ENCODE data around the gene THOC6.

Gene THOC6

GRCh38 chr16:2991566-2992261, 32.1 kb upstream of the THOC6 start:
- DNase-seq (ENCODE audit: low read depth), result no peak

- DNase-seq (ENCODE audit: low read depth), result no peak
These were observed 31.3 kb upstream of the THOC6 start for GRCh38 chr16:2992383-2993081.

- DNase-seq (ENCODE audit: low read depth), result no peak
These were observed 27.5 kb upstream of the THOC6 start for GRCh38 chr16:2996298-2996697.

- no peak for DNase-seq (ENCODE audit: low read depth)
These were observed 23.9 kb upstream of the THOC6 start for GRCh38 chr16:2999929-3000328.

GRCh38 chr16:3000540-3000939, 23.3 kb upstream of the THOC6 start:
- DNase-seq (ENCODE audit: low read depth), result no peak

GRCh38 chr16:3001316-3001715, 22.5 kb upstream of the THOC6 start:
- DNase-seq (ENCODE audit: low read depth), result no peak

GRCh38 chr16:3003582-3004270, 20.1 kb upstream of the THOC6 start:
- peak; percentile 97 for DNase-seq (ENCODE audit: low read depth)

GRCh38 chr16:3004319-3004718, 19.5 kb upstream of the THOC6 start:
- DNase-seq (ENCODE audit: low read depth), result no peak

GRCh38 chr16:3004781-3005284, 19.0 kb upstream of the THOC6 start:
- no peak for DNase-seq (ENCODE audit: low read depth)

GRCh38 chr16:3007059-3007956, 16.5 kb upstream of the THOC6 start:
- no peak for DNase-seq (ENCODE audit: low read depth)

GRCh38 chr16:3007957-3008689, 15.7 kb upstream of the THOC6 start:
- DNase-seq (ENCODE audit: low read depth), result no peak

- DNase-seq (ENCODE audit: low read depth), result no peak
These were observed 15.2 kb upstream of the THOC6 start for GRCh38 chr16:3008690-3009037.

- no peak for DNase-seq (ENCODE audit: low read depth)
These were observed 14.1 kb upstream of the THOC6 start for GRCh38 chr16:3009568-3010390.

GRCh38 chr16:3010510-3010909, 13.3 kb upstream of the THOC6 start:
- DNase-seq (ENCODE audit: low read depth), result no peak

GRCh38 chr16:3012246-3012645, 11.6 kb upstream of the THOC6 start:
- DNase-seq (ENCODE audit: low read depth), result no peak

GRCh38 chr16:3012828-3013420, 10.9 kb upstream of the THOC6 start, which contains the start of gene CLDN9:
CLDN9 (plus strand) TSS chr16:3012923; CDS start chr16:3013363, 440 bp downstream.
- no peak for DNase-seq (ENCODE audit: low read depth)

- no peak for DNase-seq (ENCODE audit: low read depth)
These were observed 10.3 kb upstream of the THOC6 start for GRCh38 chr16:3013491-3013951.

GRCh38 chr16:3013998-3014690, 9.7 kb upstream of the THOC6 start:
- no peak for DNase-seq (ENCODE audit: low read depth)

- no peak for DNase-seq (ENCODE audit: low read depth)
These were observed 8.9 kb upstream of the THOC6 start for GRCh38 chr16:3014971-3015370.

All from GM04504 (cell line).